Glomerular visceral epithelial cell (primary cell): ENCODE results near the gene FARS2.
"Not testable (repeated sequence)": the region's sequence is repeated elsewhere in the genome, so short reads cannot be mapped to it uniquely, and the experiment has no call there.

Experiments used
- DNase-seq: peaks from one replicate; pipeline ENCODE4 v3.0.0-alpha.2; 2016; ENCODE audit errors: extremely low spot score

The FARS2 gene

DNA sequence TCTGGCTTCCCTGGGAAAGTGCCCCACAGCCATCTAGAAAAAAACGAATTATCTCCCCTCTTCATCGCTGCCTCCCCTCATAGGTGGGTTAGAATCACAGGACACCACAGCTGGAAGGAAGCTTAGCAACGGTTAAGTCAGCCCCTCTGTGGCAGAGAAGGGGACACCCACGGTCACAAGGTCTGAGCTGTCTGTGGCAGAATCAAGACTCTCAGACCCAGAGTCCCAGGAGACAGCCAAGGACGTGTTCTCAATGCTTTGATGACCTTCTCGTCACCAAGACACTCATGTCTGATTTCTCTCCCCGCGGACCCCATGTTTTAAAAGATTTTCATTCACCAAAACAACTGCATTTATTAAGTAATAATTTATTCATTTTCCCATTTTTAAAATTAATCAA lies 523.9 kb downstream of the FARS2 start:
- DNase-seq: no peak

GRCh38 chr6:5786321-5786968 lies 525.1 kb downstream of the FARS2 start:
- DNase-seq: peak; percentile 7

DNA sequence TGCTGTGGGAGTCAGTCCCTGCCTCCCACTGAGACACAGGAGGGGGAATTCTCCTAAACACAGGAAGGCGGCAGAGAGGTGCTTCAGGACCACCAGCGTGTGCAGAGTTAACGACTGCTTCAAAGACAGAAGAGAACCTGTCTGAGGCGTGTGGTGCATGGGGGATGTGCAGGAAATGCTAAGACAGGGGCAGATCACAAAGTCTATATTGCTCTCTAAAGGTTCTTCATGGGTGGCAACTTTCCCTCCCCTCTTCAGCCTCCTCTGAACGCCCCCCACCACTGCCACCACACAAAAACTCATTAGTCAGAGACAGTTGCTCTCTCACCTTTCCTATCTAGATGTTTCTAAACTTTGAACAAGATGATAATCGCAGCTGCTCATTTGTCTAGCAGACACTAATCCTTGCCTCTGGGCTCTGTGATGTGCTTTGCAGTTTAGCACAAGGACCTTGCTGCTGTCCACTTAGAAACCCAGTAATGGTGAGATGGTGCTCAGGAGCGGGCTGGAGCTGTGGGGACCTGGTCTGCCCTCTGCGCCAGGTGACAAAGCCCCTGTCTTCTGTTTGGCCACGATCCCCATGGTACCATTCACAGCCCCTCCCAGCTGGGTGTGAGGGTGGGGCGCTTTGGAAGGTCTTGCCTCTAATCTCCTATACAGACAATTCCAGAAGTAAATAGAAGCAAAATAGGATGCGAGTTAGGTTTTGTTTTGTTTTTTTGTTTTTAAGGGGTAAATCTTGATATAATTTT lies 525.8 kb downstream of the FARS2 start:
- no peak for DNase-seq

DNA sequence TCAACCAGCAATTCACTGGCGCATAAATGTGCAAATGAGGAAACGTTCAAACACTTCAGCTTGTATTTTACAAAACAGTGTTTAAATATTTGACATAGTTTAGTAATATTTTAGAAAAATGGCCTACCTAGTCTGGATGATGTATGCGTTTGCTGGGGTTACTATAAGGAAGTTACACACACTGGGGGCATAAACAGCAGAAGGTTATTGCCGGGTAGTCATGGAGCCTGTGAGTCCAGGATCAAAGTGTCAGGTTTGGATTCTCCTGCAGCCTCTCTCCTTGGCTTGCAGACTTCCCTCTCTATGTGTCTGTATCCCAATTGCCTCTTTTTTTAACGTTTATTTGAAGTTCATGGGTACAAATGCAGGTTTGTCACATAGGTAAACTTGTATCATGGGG lies 528.1 kb downstream of the FARS2 start:
- not testable (repeated sequence) for DNase-seq

- DNase-seq: not testable (repeated sequence)
Measured at GRCh38 chr6:5796555-5796954, 535.2 kb downstream of the FARS2 start.

- DNase-seq: not testable (repeated sequence)
Measured at GRCh38 chr6:5806406-5806805, 545.1 kb downstream of the FARS2 start.

DNA sequence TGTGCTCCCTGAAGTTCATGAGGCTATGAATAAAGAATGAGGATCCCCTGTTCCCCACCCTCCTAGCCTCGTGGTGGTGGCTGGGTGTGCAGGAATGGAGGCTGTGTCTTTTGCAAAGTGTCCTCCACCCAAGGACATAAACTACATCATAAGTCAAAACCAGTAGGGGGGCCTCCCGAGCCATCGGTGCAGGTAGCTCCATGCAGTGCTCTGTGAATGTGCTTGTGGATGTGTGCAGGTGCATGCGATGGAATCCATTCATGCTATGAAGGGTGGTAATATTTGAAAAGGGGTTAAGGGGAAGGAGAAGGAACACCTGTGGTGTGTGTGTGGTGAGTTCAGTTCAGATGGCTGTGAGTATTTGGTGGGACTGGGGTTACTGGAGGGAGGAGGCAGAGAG lies 548.1 kb downstream of the FARS2 start:
- DNase-seq: no peak

- no peak for DNase-seq
Measured at GRCh38 chr6:5811997-5812396, 550.7 kb downstream of the FARS2 start.

GRCh38 chr6:5813625-5814027 lies 552.3 kb downstream of the FARS2 start:
- no peak for DNase-seq

- DNase-seq: no peak
Measured at GRCh38 chr6:5814116-5814515, 552.8 kb downstream of the FARS2 start.

GRCh38 chr6:5814901-5815300 lies 553.6 kb downstream of the FARS2 start:
- no peak for DNase-seq

DNA sequence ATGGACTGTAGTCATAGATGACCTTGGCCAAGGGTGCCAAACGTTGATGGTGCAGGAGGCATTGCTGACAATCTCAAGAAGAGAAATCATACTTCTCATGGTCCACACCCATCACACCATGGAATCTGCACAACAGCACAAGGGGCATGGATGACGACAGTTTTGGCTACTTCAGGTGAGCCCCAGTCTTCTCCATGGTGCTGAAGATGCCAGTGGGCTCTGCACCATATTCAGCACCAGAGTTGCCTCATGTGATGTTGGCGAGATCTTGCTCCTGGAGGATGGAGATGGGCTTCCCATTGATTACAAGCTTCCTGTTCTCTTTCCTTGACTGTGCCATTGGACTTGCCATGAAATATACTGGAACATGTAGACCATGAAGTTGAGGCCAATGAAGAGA lies 556.6 kb downstream of the FARS2 start:
- no peak for DNase-seq

GRCh38 chr6:5818959-5819358 lies 557.6 kb downstream of the FARS2 start:
- no peak for DNase-seq
